ENCODE results near the gene TSC22D2. TPM values are rescaled to one million over a fixed set of nuclear protein-coding genes. Genes with fewer than 3 reads are reported as not detected.
"Not testable (repeated sequence)": the region's sequence is repeated elsewhere in the genome, so short reads cannot be mapped to it uniquely, and the experiment has no call there.

TSC22D2 gene
- total RNA-seq, 1 experiment from 2014 or later = 6.0 TPM

GRCh38 chr3:150447631-150448465 lies 39.8 kb downstream of the TSC22D2 start:
- DNase-seq (ENCODE audit: low spot score) = no peak

- no peak for DNase-seq (ENCODE audit: low spot score)
These were observed 41.1 kb downstream of the TSC22D2 start for GRCh38 chr3:150449169-150449721.

GRCh38 chr3:150450916-150451315 lies 42.8 kb downstream of the TSC22D2 start:
- no peak for DNase-seq (ENCODE audit: low spot score)

GRCh38 chr3:150451329-150452048 lies 43.4 kb downstream of the TSC22D2 start:
- DNase-seq (ENCODE audit: low spot score) = no peak

GRCh38 chr3:150453353-150453752 lies 45.3 kb downstream of the TSC22D2 start:
- no peak for DNase-seq (ENCODE audit: low spot score)

GRCh38 chr3:150454085-150454484 lies 46.0 kb downstream of the TSC22D2 start:
- no peak for DNase-seq (ENCODE audit: low spot score)

GRCh38 chr3:150454622-150455021 lies 46.5 kb downstream of the TSC22D2 start:
- no peak for DNase-seq (ENCODE audit: low spot score)

- DNase-seq (ENCODE audit: low spot score) = no peak
These were observed 47.2 kb downstream of the TSC22D2 start for GRCh38 chr3:150455341-150455740.

- no peak for DNase-seq (ENCODE audit: low spot score)
These were observed 49.9 kb downstream of the TSC22D2 start for GRCh38 chr3:150458001-150458400.

- DNase-seq (ENCODE audit: low spot score) = no peak
These were observed 52.4 kb downstream of the TSC22D2 start for GRCh38 chr3:150460484-150460883.

- DNase-seq (ENCODE audit: low spot score) = no peak
These were observed 53.3 kb downstream of the TSC22D2 start for GRCh38 chr3:150461399-150461798.

- DNase-seq (ENCODE audit: low spot score) = no peak
These were observed 54.0 kb downstream of the TSC22D2 start for GRCh38 chr3:150462108-150462507.

GRCh38 chr3:150464684-150465083 lies 56.6 kb downstream of the TSC22D2 start:
- no peak for DNase-seq (ENCODE audit: low spot score)

GRCh38 chr3:150467381-150467780 lies 59.3 kb downstream of the TSC22D2 start:
- no peak for DNase-seq (ENCODE audit: low spot score)

GRCh38 chr3:150469031-150469930 lies 61.2 kb downstream of the TSC22D2 start:
- peak; percentile 67 for DNase-seq (ENCODE audit: low spot score)

GRCh38 chr3:150469931-150470740 lies 62.0 kb downstream of the TSC22D2 start:
- DNase-seq (ENCODE audit: low spot score) = peak; percentile 23

GRCh38 chr3:150472421-150472820 lies 64.3 kb downstream of the TSC22D2 start:
- peak; percentile 13 for DNase-seq (ENCODE audit: low spot score)

- DNase-seq (ENCODE audit: low spot score) = not testable (repeated sequence)
These were observed 65.1 kb downstream of the TSC22D2 start for GRCh38 chr3:150473161-150473560.

GRCh38 chr3:150479370-150479769 lies 71.3 kb downstream of the TSC22D2 start:
- no peak for DNase-seq (ENCODE audit: low spot score)

- no peak for DNase-seq (ENCODE audit: low spot score)
These were observed 72.8 kb downstream of the TSC22D2 start for GRCh38 chr3:150480877-150481276.

- no peak for DNase-seq (ENCODE audit: low spot score)
These were observed 75.1 kb downstream of the TSC22D2 start for GRCh38 chr3:150483226-150483625.
